ENCODE results near the gene ADGRL1. TPM values are rescaled to one million over a fixed set of nuclear protein-coding genes. Genes with fewer than 3 reads are reported as not detected.

ADGRL1 gene
- total and polyA plus RNA-seq, 4 donors: 0.14 to 1.6 (median 0.53) TPM

- TF ChIP-seq, protein P1, sequence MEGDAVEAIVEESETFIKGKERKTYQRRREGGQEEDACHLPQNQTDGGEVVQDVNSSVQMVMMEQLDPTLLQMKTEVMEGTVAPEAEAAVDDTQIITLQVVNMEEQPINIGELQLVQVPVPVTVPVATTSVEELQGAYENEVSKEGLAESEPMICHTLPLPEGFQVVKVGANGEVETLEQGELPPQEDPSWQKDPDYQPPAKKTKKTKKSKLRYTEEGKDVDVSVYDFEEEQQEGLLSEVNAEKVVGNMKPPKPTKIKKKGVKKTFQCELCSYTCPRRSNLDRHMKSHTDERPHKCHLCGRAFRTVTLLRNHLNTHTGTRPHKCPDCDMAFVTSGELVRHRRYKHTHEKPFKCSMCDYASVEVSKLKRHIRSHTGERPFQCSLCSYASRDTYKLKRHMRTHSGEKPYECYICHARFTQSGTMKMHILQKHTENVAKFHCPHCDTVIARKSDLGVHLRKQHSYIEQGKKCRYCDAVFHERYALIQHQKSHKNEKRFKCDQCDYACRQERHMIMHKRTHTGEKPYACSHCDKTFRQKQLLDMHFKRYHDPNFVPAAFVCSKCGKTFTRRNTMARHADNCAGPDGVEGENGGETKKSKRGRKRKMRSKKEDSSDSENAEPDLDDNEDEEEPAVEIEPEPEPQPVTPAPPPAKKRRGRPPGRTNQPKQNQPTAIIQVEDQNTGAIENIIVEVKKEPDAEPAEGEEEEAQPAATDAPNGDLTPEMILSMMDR (IDR thresholded peaks at IDR 0.05; ENCODE audit: low read depth, low read length, missing input control): no peak
- TF ChIP-seq HNF4A (conservative IDR thresholded peaks at IDR 0.05): no peak
- no peak for TF ChIP-seq RAD21 (IDR thresholded peaks at IDR 0.05)
- no peak for TF ChIP-seq GABPA (IDR thresholded peaks at IDR 0.05 in 1 of 2, conservative IDR thresholded peaks at IDR 0.05 in 1 of 2)
- TF ChIP-seq, protein P2, sequence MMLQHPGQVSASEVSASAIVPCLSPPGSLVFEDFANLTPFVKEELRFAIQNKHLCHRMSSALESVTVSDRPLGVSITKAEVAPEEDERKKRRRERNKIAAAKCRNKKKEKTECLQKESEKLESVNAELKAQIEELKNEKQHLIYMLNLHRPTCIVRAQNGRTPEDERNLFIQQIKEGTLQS (IDR thresholded peaks at IDR 0.05): no peak
These were observed 38.9 kb downstream of the ADGRL1 start (continued) for GRCh38 chr19:14166999-14167575.

GRCh38 chr19:14165990-14166830, 39.8 kb downstream of the ADGRL1 start:
- Histone ChIP-seq H3K4me1 (ENCODE audit: control insufficient read depth in 4 of 4, insufficient read depth in 4 of 4, low read length in 3 of 4) (peaks cover 0 to 7% (median 0%) of the 10 kb centered on the region in 4 donors), H3K9ac (ENCODE audit: low read depth in 1 of 2, low read length in 2 of 2) (no peak overlapping the region), H3K9me3 (ENCODE audit: control insufficient read depth in 4 of 4, low read length in 3 of 4) (no peaks in the 10 kb centered on the region), H3K27me3 (ENCODE audit: control insufficient read depth in 4 of 4, insufficient read depth in 4 of 4, low read length in 3 of 4) (no peaks in the 10 kb centered on the region), H3K27ac (ENCODE audit: low read depth in 1 of 2, low read length in 2 of 2) (no peak overlapping the region), H3K36me3 (ENCODE audit: control insufficient read depth in 4 of 4, insufficient read depth in 3 of 4, low read depth in 1 of 4, low read length in 3 of 4) (no peaks in the 10 kb centered on the region), H3K4me3 (ENCODE audit: low read depth in 1 of 3, low read length in 3 of 3) (no peak overlapping the region)
- DNase-seq (ENCODE audit: low spot score): no peak
- TF ChIP-seq ZBTB33 (IDR thresholded peaks at IDR 0.05) (no peak), FOXA1 (IDR thresholded peaks at IDR 0.05) (no peak), NR2F2 (IDR thresholded peaks at IDR 0.05) (no peak), EGR1 (IDR thresholded peaks at IDR 0.05; ENCODE audit: low read depth in 2 of 2) (no peak), GABPA (IDR thresholded peaks at IDR 0.05 in 1 of 2, conservative IDR thresholded peaks at IDR 0.05 in 1 of 2) (no peak), FOXA2 (IDR thresholded peaks at IDR 0.05) (no peak), RXRA (IDR thresholded peaks at IDR 0.05) (no peak), YY1 (IDR thresholded peaks at IDR 0.05) (no peak), HNF4A (conservative IDR thresholded peaks at IDR 0.05) (no peak), SP1 (IDR thresholded peaks at IDR 0.05) (no peak), MAX (IDR thresholded peaks at IDR 0.05) (no peak), TAF1 (conservative IDR thresholded peaks at IDR 0.05) (no peak), RAD21 (IDR thresholded peaks at IDR 0.05) (no peak), JUND (IDR thresholded peaks at IDR 0.05) (no peak), HNF4G (IDR thresholded peaks at IDR 0.05) (no peak)
- TF ChIP-seq, protein P1 (IDR thresholded peaks at IDR 0.05; ENCODE audit: low read depth, low read length, missing input control): no peak
- TF ChIP-seq, protein P3, sequence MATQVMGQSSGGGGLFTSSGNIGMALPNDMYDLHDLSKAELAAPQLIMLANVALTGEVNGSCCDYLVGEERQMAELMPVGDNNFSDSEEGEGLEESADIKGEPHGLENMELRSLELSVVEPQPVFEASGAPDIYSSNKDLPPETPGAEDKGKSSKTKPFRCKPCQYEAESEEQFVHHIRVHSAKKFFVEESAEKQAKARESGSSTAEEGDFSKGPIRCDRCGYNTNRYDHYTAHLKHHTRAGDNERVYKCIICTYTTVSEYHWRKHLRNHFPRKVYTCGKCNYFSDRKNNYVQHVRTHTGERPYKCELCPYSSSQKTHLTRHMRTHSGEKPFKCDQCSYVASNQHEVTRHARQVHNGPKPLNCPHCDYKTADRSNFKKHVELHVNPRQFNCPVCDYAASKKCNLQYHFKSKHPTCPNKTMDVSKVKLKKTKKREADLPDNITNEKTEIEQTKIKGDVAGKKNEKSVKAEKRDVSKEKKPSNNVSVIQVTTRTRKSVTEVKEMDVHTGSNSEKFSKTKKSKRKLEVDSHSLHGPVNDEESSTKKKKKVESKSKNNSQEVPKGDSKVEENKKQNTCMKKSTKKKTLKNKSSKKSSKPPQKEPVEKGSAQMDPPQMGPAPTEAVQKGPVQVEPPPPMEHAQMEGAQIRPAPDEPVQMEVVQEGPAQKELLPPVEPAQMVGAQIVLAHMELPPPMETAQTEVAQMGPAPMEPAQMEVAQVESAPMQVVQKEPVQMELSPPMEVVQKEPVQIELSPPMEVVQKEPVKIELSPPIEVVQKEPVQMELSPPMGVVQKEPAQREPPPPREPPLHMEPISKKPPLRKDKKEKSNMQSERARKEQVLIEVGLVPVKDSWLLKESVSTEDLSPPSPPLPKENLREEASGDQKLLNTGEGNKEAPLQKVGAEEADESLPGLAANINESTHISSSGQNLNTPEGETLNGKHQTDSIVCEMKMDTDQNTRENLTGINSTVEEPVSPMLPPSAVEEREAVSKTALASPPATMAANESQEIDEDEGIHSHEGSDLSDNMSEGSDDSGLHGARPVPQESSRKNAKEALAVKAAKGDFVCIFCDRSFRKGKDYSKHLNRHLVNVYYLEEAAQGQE (IDR thresholded peaks at IDR 0.05): no peak
- TF ChIP-seq, protein P2 (IDR thresholded peaks at IDR 0.05): no peak
- WGBS: 72% methylated on average over 20 of the region's 20 CpGs
